DOHH2 (cell line): ENCODE data around the gene BHLHE40.

ENCODE experiments used
- H3F3A ChIP-seq: fragments of 200-600 bp; sonication (generic), shearing (Covaris generic); 2 replicates; pipeline ENCODE4 v1.6.0; 2016; ENCODE audit warnings: antibody characterized with exemption, mild to moderate bottlenecking; ENCODE audit not compliant: control insufficient read depth, insufficient read depth
- H3K27ac ChIP-seq: fragments of 200-600 bp; sonication (generic); 2 replicates; pipeline ENCODE4 v1.5.1; 2014; ENCODE audit warnings: low read depth, mild to moderate bottlenecking, low read length, moderate library complexity
- H3K27me3 ChIP-seq: fragments of 200-600 bp; sonication (generic); 2 replicates; pipeline ENCODE4 v1.6.1; 2014; ENCODE audit warnings: mild to moderate bottlenecking, low read length, mixed read lengths; ENCODE audit not compliant: control insufficient read depth
- H3K36me3 ChIP-seq: fragments of 200-600 bp; sonication (generic); 2 replicates; pipeline ENCODE4 v1.6.1; 2014; ENCODE audit warnings: mild to moderate bottlenecking, low read length, moderate library complexity, mixed read lengths; ENCODE audit not compliant: control insufficient read depth
- H3K4me1 ChIP-seq: fragments of 200-600 bp; sonication (generic); 2 replicates; pipeline ENCODE4 v1.6.1; 2014; ENCODE audit warnings: mild to moderate bottlenecking, low read length, mixed read lengths; ENCODE audit not compliant: control insufficient read depth
- H3K4me2 ChIP-seq: fragments of 200-600 bp; sonication (generic); 2 replicates; pipeline ENCODE4 v1.6.0; 2014; ENCODE audit warnings: mild to moderate bottlenecking, low read length, moderate library complexity
- H3K4me3 ChIP-seq: fragments of 200-600 bp; sonication (generic); 2 replicates; pipeline ENCODE4 v1.5.1; 2014; ENCODE audit warnings: mild to moderate bottlenecking, low read length, mixed read lengths
- H3K79me2 ChIP-seq: fragments of 200-600 bp; sonication (generic); 2 replicates; pipeline ENCODE4 v1.6.1; 2014; ENCODE audit warnings: mild to moderate bottlenecking, low read length, mixed read lengths; ENCODE audit not compliant: control insufficient read depth
- H3K9me2 ChIP-seq: fragments of 200-600 bp; sonication (generic); replicated peaks from 2 replicates; pipeline ENCODE4 v1.6.1; 2014; ENCODE audit warnings: mild to moderate bottlenecking, low read length, mixed read lengths; ENCODE audit not compliant: control insufficient read depth
- H3K9me3 ChIP-seq: fragments of 200-600 bp; sonication (generic); 2 replicates; pipeline ENCODE4 v1.6.1; 2014; ENCODE audit warnings: antibody characterized with exemption, low read length, mixed read lengths; ENCODE audit not compliant: control insufficient read depth, insufficient read depth
- H4K20me1 ChIP-seq: fragments of 200-600 bp; sonication (generic); 2 replicates; pipeline ENCODE4 v1.6.0; 2014; ENCODE audit warnings: low read depth, mild to moderate bottlenecking, antibody characterized with exemption, low read length, moderate library complexity; ENCODE audit not compliant: control insufficient read depth, insufficient read depth
- CTCF ChIP-seq: fragments of 200-600 bp; sonication (generic); IDR thresholded peaks from one replicate; pipeline ENCODE4 v1.5.1; 2014; ENCODE audit warnings: antibody characterized with exemption, mild to moderate bottlenecking, low read depth, low read length; ENCODE audit not compliant: poor library complexity, severe bottlenecking
- EZH2phosphoT487 ChIP-seq: fragments of 200-600 bp; sonication (generic); IDR thresholded peaks from 2 replicates; pipeline ENCODE4 v1.6.1; 2017; ENCODE audit warnings: borderline replicate concordance, mild to moderate bottlenecking, antibody characterized with exemption, low read length, moderate library complexity, mixed read lengths

BHLHE40 gene

GRCh38 chr3:4997946-4998345 is 18.7 kb downstream of the BHLHE40 start:
- H4K20me1 ChIP-seq, result no peaks in the 10 kb centered on the region
- peaks cover 31% of the 10 kb centered on the region for H3K27me3 ChIP-seq
- H3K4me3 ChIP-seq, result no peak overlapping the region
- no peak overlapping the region for H3K4me2 ChIP-seq
- no peaks in the 10 kb centered on the region for H3K9me3 ChIP-seq
- no peaks in the 10 kb centered on the region for H3K36me3 ChIP-seq
- H3K27ac ChIP-seq, result no peak overlapping the region
- H3K79me2 ChIP-seq, result no peaks in the 10 kb centered on the region
- TF ChIP-seq EZH2phosphoT487 (no peak), CTCF (no peak)
- no peaks in the 10 kb centered on the region for H3F3A ChIP-seq
- H3K9me2 ChIP-seq, result no peaks in the 10 kb centered on the region
- no peaks in the 10 kb centered on the region for H3K4me1 ChIP-seq

GRCh38 chr3:4999531-5000184 is 20.4 kb downstream of the BHLHE40 start:
- H3K9me3 ChIP-seq, result no peaks in the 10 kb centered on the region
- no peaks in the 10 kb centered on the region for H3K9me2 ChIP-seq
- H3K4me1 ChIP-seq, result no peaks in the 10 kb centered on the region
- no peak overlapping the region for H3K4me2 ChIP-seq
- H3K4me3 ChIP-seq, result no peak overlapping the region
- no peak overlapping the region for H3K27ac ChIP-seq
- no peaks in the 10 kb centered on the region for H4K20me1 ChIP-seq
- H3K36me3 ChIP-seq, result no peaks in the 10 kb centered on the region
- peaks cover 29% of the 10 kb centered on the region for H3K27me3 ChIP-seq
- H3K79me2 ChIP-seq, result no peaks in the 10 kb centered on the region
- TF ChIP-seq EZH2phosphoT487 (no peak), CTCF (no peak)
- H3F3A ChIP-seq, result no peaks in the 10 kb centered on the region

GRCh38 chr3:5001135-5001534 is 21.9 kb downstream of the BHLHE40 start:
- TF ChIP-seq CTCF (no peak), EZH2phosphoT487 (no peak)
- Histone ChIP-seq H3K9me3 (no peaks in the 10 kb centered on the region), H3K27ac (no peak overlapping the region), H3K9me2 (no peaks in the 10 kb centered on the region), H4K20me1 (no peaks in the 10 kb centered on the region), H3K4me3 (no peak overlapping the region), H3K27me3 (peaks cover 39% of the 10 kb centered on the region), H3K4me1 (no peaks in the 10 kb centered on the region), H3K79me2 (no peaks in the 10 kb centered on the region), H3K36me3 (no peaks in the 10 kb centered on the region), H3F3A (no peaks in the 10 kb centered on the region), H3K4me2 (no peak overlapping the region)
